GM18870 (cell line): Measurements from ENCODE around the gene RDH5.

Experiments used
- ATAC-seq: cut with Tn5 transposase; IDR thresholded peaks from one replicate; pipeline ENCODE4 v1.9.1; 2021; ENCODE audit warnings: moderate library complexity; ENCODE audit not compliant: unreplicated experiment

RDH5 gene

GRCh38 chr12:55727643-55728185 lies 7.5 kb downstream of the RDH5 start:
- ATAC-seq: no peak

GRCh38 chr12:55728186-55728938 lies 8.2 kb downstream of the RDH5 start:
- ATAC-seq: peak; percentile 12

GRCh38 chr12:55728939-55729818 lies 9.0 kb downstream of the RDH5 start, which contains the start of gene CD63:
Gene CD63, minus strand, starts transcription at chr12:55729009. Its CDS starts 668 bp downstream, at chr12:55728341.
- peak; percentile 46 for ATAC-seq

- ATAC-seq: peak; percentile 37
These were observed 9.9 kb downstream of the RDH5 start for GRCh38 chr12:55729819-55730818.

GRCh38 chr12:55732288-55732687 lies 12.1 kb downstream of the RDH5 start:
- ATAC-seq: no peak

GRCh38 chr12:55733021-55733555 lies 12.9 kb downstream of the RDH5 start:
- no peak for ATAC-seq

- ATAC-seq: no peak
These were observed 13.7 kb downstream of the RDH5 start for GRCh38 chr12:55733858-55734257.

GRCh38 chr12:55734595-55734994 lies 14.4 kb downstream of the RDH5 start:
- ATAC-seq: no peak

GRCh38 chr12:55736076-55736475 lies 15.9 kb downstream of the RDH5 start:
- no peak for ATAC-seq

GRCh38 chr12:55736780-55737580 lies 16.8 kb downstream of the RDH5 start:
- ATAC-seq: peak; percentile 35

- no peak for ATAC-seq
These were observed 17.5 kb downstream of the RDH5 start for GRCh38 chr12:55737581-55738122.

- peak; percentile 83 for ATAC-seq
These were observed 18.2 kb downstream of the RDH5 start for GRCh38 chr12:55738123-55739024.

GRCh38 chr12:55739025-55739378 lies 18.8 kb downstream of the RDH5 start:
- ATAC-seq: no peak

GRCh38 chr12:55741931-55742680 lies 21.9 kb downstream of the RDH5 start:
- no peak for ATAC-seq

GRCh38 chr12:55742719-55743405 lies 22.7 kb downstream of the RDH5 start, which contains the start of gene GDF11:
Gene GDF11, plus strand, starts transcription at chr12:55743122. Its CDS starts 195 bp downstream, at chr12:55743317.
- ATAC-seq: no peak

- no peak for ATAC-seq
These were observed 23.5 kb downstream of the RDH5 start for GRCh38 chr12:55743406-55744339.
